OCI-LY7 (cell line): ENCODE measurements around the gene PIEZO2. TPM values are rescaled to one million over a fixed set of nuclear protein-coding genes. Genes with fewer than 3 reads are reported as not detected.

ENCODE experiments used
- BruUV-seq: library from RNA; stranded (reverse); fragments of 400-500 nt; replicated peaks from 2 replicates; lab custom pipeline; 2021; lab: Mats Ljungman, UMichigan
- CTCF ChIA-PET: fragments of 300-600 bp; sonication (Branson Sonifier 250); formaldehyde crosslinking; loops from one replicate; lab custom pipeline; 2022; ENCODE audit warnings: antibody characterized with exemption; ENCODE audit not compliant: unreplicated experiment; lab: Charles Lee
- POLR2A ChIA-PET: fragments of 300-600 bp; sonication (Branson Sonifier 250); formaldehyde crosslinking; loops from one replicate; lab custom pipeline; 2022; ENCODE audit warnings: antibody characterized with exemption; lab: Charles Lee
- DNase-seq: peaks from one replicate; pipeline ENCODE4 v3.0.0-alpha.2; 2015; ENCODE audit warnings: low spot score
- H2AFZ ChIP-seq: fragments of 200-600 bp; sonication (generic), shearing (Covaris generic); 2 replicates; pipeline ENCODE4 v1.6.1; 2014; ENCODE audit warnings: mild to moderate bottlenecking, antibody characterized with exemption, low read length, moderate library complexity
- H3K27ac ChIP-seq: fragments of 200-600 bp; sonication (generic); 2 replicates; pipeline ENCODE4 v1.5.1; 2014; ENCODE audit warnings: mixed run types, low read depth, mild to moderate bottlenecking, moderate library complexity, low read length, inconsistent platforms; ENCODE audit not compliant: poor library complexity, severe bottlenecking
- H3K36me3 ChIP-seq: fragments of 200-600 bp; sonication (generic); 2 replicates; pipeline ENCODE4 v1.6.1; 2014; ENCODE audit warnings: mild to moderate bottlenecking, antibody characterized with exemption, low read length, moderate library complexity, mixed read lengths; ENCODE audit not compliant: insufficient read depth
- H3K4me1 ChIP-seq: fragments of 200-600 bp; sonication (generic); 2 replicates; pipeline ENCODE4 v1.5.1; 2014; ENCODE audit warnings: mild to moderate bottlenecking, low read length; ENCODE audit not compliant: insufficient read depth, poor library complexity, severe bottlenecking
- H3K4me2 ChIP-seq: fragments of 200-600 bp; sonication (generic); 2 replicates; pipeline ENCODE4 v1.6.1; 2014; ENCODE audit warnings: mild to moderate bottlenecking, low read length
- H3K4me3 ChIP-seq: fragments of 200-600 bp; sonication (generic); 2 replicates; pipeline ENCODE4 v1.5.1; 2014; ENCODE audit warnings: mild to moderate bottlenecking, low read depth, low read length; ENCODE audit not compliant: poor library complexity, severe bottlenecking
- H3K79me2 ChIP-seq: fragments of 200-600 bp; sonication (generic); 2 replicates; pipeline ENCODE4 v1.6.1; 2016; ENCODE audit warnings: low read depth, mild to moderate bottlenecking, low read length, moderate library complexity, mixed read lengths; ENCODE audit not compliant: insufficient read depth
- H3K9me2 ChIP-seq: fragments of 200-600 bp; sonication (generic); 2 replicates; pipeline ENCODE4 v1.6.1; 2016; ENCODE audit warnings: mild to moderate bottlenecking, low read length, mixed read lengths; ENCODE audit not compliant: insufficient read depth
- H3K9me3 ChIP-seq: fragments of 200-600 bp; sonication (generic); 2 replicates; pipeline ENCODE4 v1.6.1; 2014; ENCODE audit warnings: mild to moderate bottlenecking, mixed run types, low read length, mixed read lengths
- H4K20me1 ChIP-seq: fragments of 200-600 bp; sonication (generic); 2 replicates; pipeline ENCODE4 v1.6.1; 2014; ENCODE audit warnings: mild to moderate bottlenecking, antibody characterized with exemption, low read length, moderate library complexity, mixed read lengths; ENCODE audit not compliant: insufficient read depth
- CTCF ChIP-seq: fragments of 200-600 bp; sonication (generic); conservative IDR thresholded peaks from 2 replicates; pipeline ENCODE4 v1.5.1; 2014; ENCODE audit warnings: mild to moderate bottlenecking, antibody characterized with exemption, low read length, moderate library complexity, mixed read lengths
- EZH2phosphoT487 ChIP-seq: fragments of 200-600 bp; sonication (generic); IDR thresholded peaks from 2 replicates; pipeline ENCODE4 v1.6.1; 2018; ENCODE audit warnings: low read depth, borderline replicate concordance, mild to moderate bottlenecking, mixed run types, antibody characterized with exemption, low read length, moderate library complexity, mixed read lengths
- intact Hi-C: fragments of 100-400 bp; cut with micrococcal nuclease; formaldehyde crosslinking; loops from one replicate; pipeline ENCODE4 v1.10.0; 2022; ENCODE audit not compliant: unreplicated experiment
- total RNA-seq, 2 experiments: library from RNA; depleted of rRNA in 1 of 2; stranded (reverse); fragments of >200 nt in 1 of 2; shearing (Covaris generic) in 1 of 2; gene quantifications; 2 replicates each; pipeline ENCODE4 v1.2.3, GENCODE V29; 2014 to 2022

PIEZO2 gene
- total RNA-seq, 2 experiments from 2014 or later: 0.95 to 3.3 TPM

- Histone ChIP-seq H3K4me1 (no peaks in the 10 kb centered on the region), H3K9me2 (no peaks in the 10 kb centered on the region), H3K36me3 (no peaks in the 10 kb centered on the region), H3K27ac (no peak overlapping the region), H3K79me2 (no peaks in the 10 kb centered on the region), H3K4me2 (no peak overlapping the region), H2AFZ (no peak overlapping the region), H3K4me3 (no peak overlapping the region), H3K9me3 (no peaks in the 10 kb centered on the region), H4K20me1 (no peaks in the 10 kb centered on the region)
- intact Hi-C loops: no loop called here
- ChIA-PET POLR2A (interaction anchor here (0.9 kb wide), 1 partner anchor 424 kb away, joined by 7 read pairs; no protein-coding TSS in a partner anchor), CTCF (no interaction called here)
- no TSS peak for BruUV-seq
- no peak for TF ChIP-seq EZH2phosphoT487
- no peak for TF ChIP-seq CTCF
- DNase-seq: no peak
Observed at GRCh38 chr18:11179959-11180519, 30.7 kb upstream of the PIEZO2 start.

DNA sequence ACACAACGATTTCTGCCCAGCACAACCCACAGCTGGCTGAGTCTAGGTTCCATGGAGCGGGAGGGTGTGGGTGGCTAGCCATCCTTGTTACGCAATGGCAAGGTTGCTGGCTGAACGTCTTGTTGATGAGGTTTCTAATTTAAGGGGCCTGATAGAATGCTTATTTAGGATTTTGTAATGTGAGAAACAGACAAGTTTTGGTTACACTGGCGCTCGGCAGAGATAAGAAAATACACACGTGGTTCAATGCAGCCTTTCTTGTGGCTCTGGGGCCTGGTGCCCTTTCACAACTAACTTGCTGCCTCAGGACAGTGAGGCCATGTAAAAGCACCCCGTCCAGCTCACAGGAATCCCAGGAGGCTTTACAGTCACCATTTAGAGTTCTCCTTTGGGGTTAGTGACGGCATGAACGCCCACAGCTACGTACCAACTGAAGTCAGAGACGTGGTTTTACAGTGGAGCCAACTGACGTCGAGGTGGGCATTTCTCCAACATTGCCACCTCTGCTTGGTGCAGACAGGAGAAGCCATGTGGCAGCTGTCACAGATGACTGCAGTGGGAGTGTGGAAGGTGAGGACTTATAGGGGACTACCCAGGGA is 29.7 kb upstream of the PIEZO2 start:
- intact Hi-C loops: no loop called here
- Histone ChIP-seq H3K9me2 (no peaks in the 10 kb centered on the region), H3K4me2 (no peak overlapping the region), H3K36me3 (no peaks in the 10 kb centered on the region), H3K9me3 (no peaks in the 10 kb centered on the region), H3K4me3 (no peak overlapping the region), H3K79me2 (no peaks in the 10 kb centered on the region), H3K4me1 (no peaks in the 10 kb centered on the region), H3K27ac (no peak overlapping the region), H4K20me1 (no peaks in the 10 kb centered on the region), H2AFZ (no peak overlapping the region)
- DNase-seq: no peak
- ChIA-PET CTCF (no interaction called here), POLR2A (interaction anchor here (0.9 kb wide), 1 partner anchor 423 kb away, joined by 7 read pairs; no protein-coding TSS in a partner anchor)
- TF ChIP-seq EZH2phosphoT487: no peak
- no peak for TF ChIP-seq CTCF
- no TSS peak for BruUV-seq

DNA sequence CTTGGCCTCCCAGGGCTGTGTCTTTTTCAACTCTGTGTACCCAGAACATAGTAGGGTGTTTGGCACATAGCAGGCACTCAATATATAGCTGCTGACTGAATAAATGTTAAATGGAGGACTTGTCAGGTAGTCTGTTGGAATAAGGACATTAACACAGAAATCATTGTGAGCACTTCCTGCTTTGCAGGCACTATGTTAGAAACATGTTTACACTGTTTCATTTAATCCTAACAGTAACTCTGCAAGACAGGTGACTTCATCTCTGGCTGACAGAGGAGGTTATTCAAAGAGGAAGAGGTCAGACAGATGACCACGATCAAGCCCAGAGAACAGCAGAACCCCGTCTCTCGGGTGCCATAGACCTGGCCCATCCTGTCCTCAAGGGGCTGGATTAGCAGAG is 28.0 kb upstream of the PIEZO2 start:
- H3K9me2 ChIP-seq: no peaks in the 10 kb centered on the region
- BruUV-seq: no TSS peak
- no peak for TF ChIP-seq CTCF
- no peak for TF ChIP-seq EZH2phosphoT487
- no peaks in the 10 kb centered on the region for H3K9me3 ChIP-seq
- no peak overlapping the region for H3K27ac ChIP-seq
- H3K79me2 ChIP-seq: no peaks in the 10 kb centered on the region
- POLR2A ChIA-PET: interaction anchor here (0.6 kb wide), 2 partner anchors 97 to 408 kb away, joined by 3 to 5 read pairs; no protein-coding TSS in a partner anchor
- no peak overlapping the region for H2AFZ ChIP-seq
- H4K20me1 ChIP-seq: no peaks in the 10 kb centered on the region
- no peak overlapping the region for H3K4me2 ChIP-seq
- intact Hi-C loops: no loop called here
- H3K4me1 ChIP-seq: no peaks in the 10 kb centered on the region
- DNase-seq: no peak
- no peaks in the 10 kb centered on the region for H3K36me3 ChIP-seq
- CTCF ChIA-PET: no interaction called here
- H3K4me3 ChIP-seq: no peak overlapping the region
